HepG2 (cell line): ENCODE results near the gene ZNF500. TPM values are rescaled to one million over a fixed set of nuclear protein-coding genes. Genes with fewer than 3 reads are reported as not detected.

Experiments used
- FUBP1 ChIP-seq: sonication (generic); formaldehyde crosslinking; IDR thresholded peaks from 2 replicates; pipeline ENCODE4 v1.5.1; 2020; ENCODE audit warnings: missing genetic modification reagents, mild to moderate bottlenecking, borderline replicate concordance
- NFKB2 ChIP-seq: sonication (generic); formaldehyde crosslinking; IDR thresholded peaks from 2 replicates; pipeline ENCODE4 v1.4.0; 2020; ENCODE audit warnings: missing genetic modification reagents, borderline replicate concordance
- NFRKB ChIP-seq: fragments of 450-650 bp; IDR thresholded peaks from 2 replicates; pipeline ENCODE4 v1.6.1; 2017
- NRL ChIP-seq: sonication (generic); formaldehyde crosslinking; IDR thresholded peaks from 2 replicates; pipeline ENCODE4 v1.5.0; 2020; ENCODE audit warnings: missing genetic modification reagents, mild to moderate bottlenecking, moderate library complexity, borderline replicate concordance
- PREB ChIP-seq: sonication (generic); formaldehyde crosslinking; IDR thresholded peaks from 2 replicates; pipeline ENCODE4 v1.4.0; 2020; ENCODE audit warnings: missing genetic modification reagents
- RAD21 ChIP-seq: fragments of 450-650 bp; formaldehyde crosslinking; IDR thresholded peaks from 2 replicates; pipeline ENCODE4 v1.5.0; 2020; ENCODE audit warnings: mild to moderate bottlenecking
- RXRA ChIP-seq: sonication (generic); formaldehyde crosslinking; IDR thresholded peaks from 2 replicates; pipeline ENCODE4 v1.5.1; 2020; ENCODE audit warnings: missing genetic modification reagents
- SAFB2 ChIP-seq: sonication (generic); formaldehyde crosslinking; IDR thresholded peaks from 2 replicates; pipeline ENCODE4 v1.5.1; 2020; ENCODE audit warnings: missing genetic modification reagents, low read depth, mild to moderate bottlenecking, borderline replicate concordance
- SOX13 ChIP-seq, 3 experiments: fragments of 450-650 bp in 1 of 3; sonication (generic) in 1 of 3; formaldehyde crosslinking in 1 of 3; IDR thresholded peaks in 2 of 3; conservative IDR thresholded peaks in 1 of 3; 2 replicates each; pipeline versions ENCODE4 v1.5.0 to v1.6.1; 2016 to 2020; ENCODE audit warnings: antibody characterized with exemption in 1 of 3, mild to moderate bottlenecking in 1 of 3, missing compliant biosample characterization in 1 of 3, missing genetic modification reagents in 1 of 3, moderate library complexity in 1 of 3
- SOX6 ChIP-seq, 2 experiments: fragments of 450-650 bp in 1 of 2; sonication (generic) in 1 of 2; formaldehyde crosslinking in 1 of 2; IDR thresholded peaks; 2 replicates each; pipeline versions ENCODE4 v1.4.0 to v1.6.1; 2017 to 2020; ENCODE audit warnings: antibody characterized with exemption in 1 of 2, mild to moderate bottlenecking in 1 of 2, missing genetic modification reagents in 1 of 2
- TEAD3 ChIP-seq: optimal IDR thresholded peaks from 2 replicates; pipeline ENCODE3; 2016; ENCODE audit warnings: borderline replicate concordance
- THAP11 ChIP-seq: IDR thresholded peaks from 2 replicates; pipeline ENCODE4 v1.6.1; 2016; ENCODE audit warnings: missing biosample characterization, missing genetic modification reagents
- ZBED4 ChIP-seq: sonication (generic); formaldehyde crosslinking; IDR thresholded peaks from 2 replicates; pipeline ENCODE4 v1.4.0; 2020; ENCODE audit warnings: missing genetic modification reagents, borderline replicate concordance
- ZFY ChIP-seq: sonication (generic); formaldehyde crosslinking; IDR thresholded peaks from 2 replicates; pipeline ENCODE4 v1.4.0; 2020; ENCODE audit warnings: missing genetic modification reagents
- ZNF354B ChIP-seq: sonication (generic); formaldehyde crosslinking; IDR thresholded peaks from 2 replicates; pipeline ENCODE4 v1.8.0; 2022; ENCODE audit warnings: mild to moderate bottlenecking, missing genetic modification reagents
- ZNF414 ChIP-seq: sonication (generic); formaldehyde crosslinking; IDR thresholded peaks from 2 replicates; pipeline ENCODE4 v1.5.0; 2020; ENCODE audit warnings: missing genetic modification reagents
- ZNF441 ChIP-seq: sonication (generic); formaldehyde crosslinking; IDR thresholded peaks from 2 replicates; pipeline ENCODE4 v1.7.0; 2021; ENCODE audit warnings: missing genetic modification reagents, borderline replicate concordance
- ZNF629 ChIP-seq: sonication (generic); formaldehyde crosslinking; conservative IDR thresholded peaks from 2 replicates; pipeline ENCODE4 v1.5.0; 2020; ENCODE audit warnings: missing genetic modification reagents
- ZSCAN9 ChIP-seq: IDR thresholded peaks from 2 replicates; pipeline ENCODE4 v1.6.1; 2016; ENCODE audit warnings: borderline replicate concordance
- polyA plus RNA-seq, 8 experiments: library from polyadenylated mRNA; depleted of rRNA in 3 of 8; stranded (reverse) in 7 of 8; unstranded in 1 of 8; fragments of >200 nt; fragmentation: Illumina TruSeq in 4 of 8; extraction: Trizol in 4 of 8; gene quantifications; 2 replicates each; pipeline versions ENCODE4 v1.2.1 to v1.2.3, GENCODE V29; 2011 to 2016; ENCODE audit warnings: low read depth in 4 of 8, missing spikeins in 1 of 8, mixed read lengths in 1 of 8; ENCODE audit not compliant: insufficient read depth in 1 of 8
- total RNA-seq, 5 experiments: library from RNA; depleted of rRNA; stranded (reverse); fragments of >200 nt; fragmentation: Illumina TruSeq; extraction: Trizol; gene quantifications; 2 replicates each; pipeline ENCODE4 v1.2.3, GENCODE V29; 2016; ENCODE audit warnings: low read depth in 1 of 5

The ZNF500 gene
- total and polyA plus RNA-seq, 2 of the 13 experiments (the other 11 are each of a cell fraction or from before 2014, with no cell fraction given): 6.1 to 12.2 TPM

- TF ChIP-seq ZNF441 (CRISPR knock-in tag) (no peak), ZNF629 (CRISPR knock-in tag) (no peak), SOX6 (IDR thresholded peaks at IDR 0.05) (no peak), SOX6 (CRISPR knock-in tag; IDR thresholded peaks at IDR 0.05) (peak; percentile 36; the same call in 1 of the 2 replicates), RXRA (CRISPR knock-in tag) (0 out of 2 replicates have a peak, but pooled peaks have one; percentile 5), NFRKB (no peak), TEAD3 (CRISPR knock-in tag) (no peak), NFKB2 (CRISPR knock-in tag) (no peak), PREB (CRISPR knock-in tag) (no peak), ZFY (CRISPR knock-in tag) (peak; percentile 37; the same call in 1 of the 2 replicates), SAFB2 (CRISPR knock-in tag) (no peak), RAD21 (CRISPR knock-in tag) (no peak), ZBED4 (CRISPR knock-in tag) (no peak), SOX13 (IDR thresholded peaks at IDR 0.05) (no peak), SOX13 (CRISPR knock-in tag; conservative IDR thresholded peaks at IDR 0.05 in 1 of 2, IDR thresholded peaks at IDR 0.05 in 1 of 2) (no peak), FUBP1 (CRISPR knock-in tag) (no peak), ZNF354B (CRISPR knock-in tag) (no peak), NRL (CRISPR knock-in tag) (no peak), THAP11 (CRISPR knock-in tag) (no peak), ZSCAN9 (CRISPR knock-in tag) (no peak), ZNF414 (CRISPR knock-in tag) (no peak)
Observed at GRCh38 chr16:4702466-4702808, 64.5 kb downstream of the ZNF500 start (continued).
